GM23248 (cell line): ENCODE measurements around the gene PABPC1L2A. TPM values are rescaled to one million over a fixed set of nuclear protein-coding genes. Genes with fewer than 3 reads are reported as not detected.

ENCODE experiments used
- DNase-seq: peaks from one replicate; pipeline ENCODE4 v3.0.0-alpha.2; 2015
- H2AFZ ChIP-seq: fragments of 200-600 bp; sonication (generic); 2 replicates; pipeline ENCODE4 v1.6.1; 2016; ENCODE audit warnings: antibody characterized with exemption
- H3F3A ChIP-seq: fragments of 200-600 bp; sonication (generic); 2 replicates; pipeline ENCODE4 v1.6.1; 2016; ENCODE audit warnings: mild to moderate bottlenecking, antibody characterized with exemption, mixed run types; ENCODE audit not compliant: insufficient read depth
- H3K27ac ChIP-seq: fragments of 200-600 bp; sonication (generic); 2 replicates; pipeline ENCODE4 v1.5.1; 2016; ENCODE audit warnings: mild to moderate bottlenecking
- H3K27me3 ChIP-seq: fragments of 200-600 bp; sonication (generic); replicated peaks from 2 replicates; pipeline ENCODE4 v1.6.1; 2016; ENCODE audit warnings: mild to moderate bottlenecking; ENCODE audit not compliant: insufficient read depth
- H3K36me3 ChIP-seq: fragments of 200-600 bp; sonication (generic); 2 replicates; pipeline ENCODE4 v1.6.1; 2016; ENCODE audit warnings: low read depth, mild to moderate bottlenecking
- H3K4me1 ChIP-seq: fragments of 200-600 bp; sonication (generic); 2 replicates; pipeline ENCODE4 v1.6.1; 2016; ENCODE audit warnings: mild to moderate bottlenecking; ENCODE audit not compliant: insufficient read depth
- H3K4me2 ChIP-seq: fragments of 200-600 bp; sonication (generic); one replicate; pipeline ENCODE4 v1.6.1; 2016; ENCODE audit warnings: mild to moderate bottlenecking; ENCODE audit not compliant: unreplicated experiment
- H3K4me3 ChIP-seq: fragments of 200-600 bp; sonication (generic); 2 replicates; pipeline ENCODE4 v1.5.1; 2016; ENCODE audit warnings: mild to moderate bottlenecking
- H3K79me2 ChIP-seq: fragments of 200-600 bp; sonication (generic); 2 replicates; pipeline ENCODE4 v1.6.1; 2016; ENCODE audit warnings: mild to moderate bottlenecking; ENCODE audit not compliant: insufficient read depth
- H3K9ac ChIP-seq: fragments of 200-600 bp; sonication (generic); 2 replicates; pipeline ENCODE4 v1.6.1; 2016; ENCODE audit warnings: mild to moderate bottlenecking
- H3K9me2 ChIP-seq: fragments of 200-600 bp; sonication (generic); 2 replicates; pipeline ENCODE4 v1.6.1; 2016; ENCODE audit warnings: mixed run types, mild to moderate bottlenecking, moderate library complexity; ENCODE audit not compliant: insufficient read depth
- H3K9me3 ChIP-seq: fragments of 200-600 bp; sonication (generic); one replicate; pipeline ENCODE4 v1.6.1; 2017; ENCODE audit warnings: low read depth
- H4K20me1 ChIP-seq: fragments of 200-600 bp; sonication (generic); 2 replicates; pipeline ENCODE4 v1.6.0; 2016; ENCODE audit not compliant: insufficient read depth
- EZH2 ChIP-seq: fragments of 200-600 bp; sonication (generic); IDR thresholded peaks from 2 replicates; pipeline ENCODE4 v1.6.1; 2018; ENCODE audit warnings: antibody characterized with exemption, mild to moderate bottlenecking; ENCODE audit not compliant: insufficient read depth, poor library complexity, severe bottlenecking
- EZH2phosphoT487 ChIP-seq: fragments of 200-600 bp; sonication (generic); IDR thresholded peaks from 2 replicates; pipeline ENCODE4 v1.6.1; 2018; ENCODE audit warnings: antibody characterized with exemption, moderate library complexity, mild to moderate bottlenecking, low read depth; ENCODE audit not compliant: insufficient read depth
- WGBS, 2 experiments: methylation state at CpG; one replicate each; pipeline ENCODE4 v1.1.6; 2015 to 2017; ENCODE audit warnings: low lambda C conversion rate in 2 of 2, low coverage in 1 of 2; ENCODE audit errors: missing lambda C conversion rate in 2 of 2; 5-methylcytosine and 5-hydroxymethylcytosine counted together
- in situ Hi-C: fragments of 300-500 bp; cut with MboI; formaldehyde crosslinking; loops from 2 replicates; pipeline ENCODE4 v1.15.0; 2020
- polyA plus RNA-seq: library from polyadenylated mRNA; unstranded; fragments of >200 nt; fragmentation: Nextera tagmentation; extraction: Ambion mirVana; gene quantifications from 2 replicates; pipeline ENCODE4 v1.2.1, GENCODE V29; 2016
- total RNA-seq: library from RNA; depleted of rRNA; stranded (reverse); fragments of >200 nt; shearing (Covaris generic); gene quantifications from 2 replicates; pipeline ENCODE4 v1.2.3, GENCODE V29; 2014; rRNA removed

The PABPC1L2A gene
- total and polyA plus RNA-seq, 2 experiments from 2014 or later: not detected

DNA sequence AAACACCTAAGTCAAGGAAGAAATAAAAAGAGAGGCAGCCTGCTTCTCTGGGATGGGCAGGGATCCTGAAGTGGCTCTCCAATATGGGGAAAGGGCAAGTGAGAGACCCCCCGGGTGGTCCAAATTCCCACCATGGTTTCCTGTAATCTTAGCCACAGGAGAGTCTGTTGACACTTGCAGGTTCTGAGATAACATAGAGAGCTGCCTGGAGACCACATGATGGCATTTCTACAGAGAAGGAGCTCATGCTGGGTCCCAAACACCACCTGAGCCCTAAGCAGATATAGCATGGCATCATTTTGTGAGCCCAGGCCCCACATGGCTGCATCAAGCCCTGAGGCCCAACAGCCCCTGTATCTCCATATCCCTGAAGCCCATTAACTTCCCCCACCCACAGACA is 50.4 kb downstream of the PABPC1L2A start:
- TF ChIP-seq EZH2: no peak
- no peak for TF ChIP-seq EZH2phosphoT487
- H3K9me2 ChIP-seq: no peaks in the 10 kb centered on the region
- H3K79me2 ChIP-seq: no peaks in the 10 kb centered on the region
- DNase-seq: no peak
- H3K27me3 ChIP-seq: no peaks in the 10 kb centered on the region
- no peak overlapping the region for H3K4me3 ChIP-seq
- WGBS, 2 experiments: 0 to 17% methylated on average over 1 of the region's 1 CpG
- H2AFZ ChIP-seq: no peak overlapping the region
- no peaks in the 10 kb centered on the region for H3F3A ChIP-seq
- no peak overlapping the region for H3K4me2 ChIP-seq
- no peaks in the 10 kb centered on the region for H4K20me1 ChIP-seq
- in situ Hi-C loops: no loop called here
- no peaks in the 10 kb centered on the region for H3K9me3 ChIP-seq
- H3K9ac ChIP-seq: no peak overlapping the region
- no peaks in the 10 kb centered on the region for H3K4me1 ChIP-seq
- H3K36me3 ChIP-seq: no peaks in the 10 kb centered on the region
- H3K27ac ChIP-seq: no peak overlapping the region

Other genes with a start within 250 kb of the PABPC1L2A start
- gene FAM236C, start 166.9 kb downstream of the PABPC1L2A start, total RNA-seq: not detected in 2 replicates
- not detected in 2 replicates for gene FAM236C, start 166.9 kb downstream of the PABPC1L2A start, polyA plus RNA-seq
- not detected in 2 replicates for gene FAM236A, start 141.3 kb downstream of the PABPC1L2A start, total RNA-seq
- not detected in 2 replicates for gene FAM236A, start 141.3 kb downstream of the PABPC1L2A start, polyA plus RNA-seq
- gene DMRTC1, start 135.7 kb downstream of the PABPC1L2A start, total RNA-seq: not detected in 2 replicates
- not detected in 2 replicates for gene DMRTC1, start 135.7 kb downstream of the PABPC1L2A start, polyA plus RNA-seq
- gene PABPC1L2B, start 76.6 kb downstream of the PABPC1L2A start, total RNA-seq: not detected in 2 replicates
- not detected in 2 replicates for gene PABPC1L2B, start 76.6 kb downstream of the PABPC1L2A start, polyA plus RNA-seq
- not detected in 2 replicates for gene NAP1L2, start 135.3 kb upstream of the PABPC1L2A start, total RNA-seq
- not detected in 2 replicates for gene NAP1L2, start 135.3 kb upstream of the PABPC1L2A start, polyA plus RNA-seq